Measurements from ENCODE around the gene SNAP23. TPM values are rescaled to one million over a fixed set of nuclear protein-coding genes. Genes with fewer than 3 reads are reported as not detected.

SNAP23 gene
- total and polyA plus RNA-seq, 2 of the 8 experiments (the other 6 are each of a cell fraction or from before 2014, with no cell fraction given): 58.0 to 72.8 TPM

GRCh38 chr15:42558739-42559138 is 63.3 kb downstream of the SNAP23 start (continued):
- TF ChIP-seq KDM4A (IDR thresholded peaks at IDR 0.05; ENCODE audit: low read depth, low read length, severe bottlenecking) (no peak), SP1 (IDR thresholded peaks at IDR 0.05; ENCODE audit: low read depth, low read length) (no peak), TCF12 (IDR thresholded peaks at IDR 0.05; ENCODE audit: low read depth, low read length) (no peak), EZH2 (IDR thresholded peaks at IDR 0.05; ENCODE audit: low read depth, low read length, severe bottlenecking) (no peak)

Data from H1 (cell line).